B cell (primary cell): ENCODE measurements around the gene NRG4. TPM values are rescaled to one million over a fixed set of nuclear protein-coding genes. Genes with fewer than 3 reads are reported as not detected.

ENCODE experiments used
- ATAC-seq: fragments of 200-7000 bp; cut with Tn5 transposase; one replicate; pipeline ENCODE4 v1.10.0; 2021; ENCODE audit warnings: low read depth, mild to moderate bottlenecking, moderate number of reproducible peaks, moderate library complexity
- CTCF ChIA-PET: fragments of 350-600 bp; sonication (Branson Sonifier 250); formaldehyde crosslinking; loops from one replicate; lab custom pipeline; 2021; ENCODE audit warnings: antibody characterized with exemption, inconsistent platforms; lab: Charles Lee
- POLR2A ChIA-PET: fragments of 350-600 bp; sonication (Branson Sonifier 250); formaldehyde crosslinking; loops from one replicate; lab custom pipeline; 2021; ENCODE audit warnings: antibody characterized with exemption; lab: Charles Lee
- DNase-seq: peaks from one replicate; pipeline ENCODE4 v3.0.0; 2013
- H2AFZ ChIP-seq: 2 replicates; pipeline ENCODE4 v1.6.1; 2012; ENCODE audit warnings: mild to moderate bottlenecking, low read depth, low read length; ENCODE audit not compliant: insufficient read depth, poor library complexity, severe bottlenecking
- H3K27ac ChIP-seq, 2 donors: 1 replicate in 1 of 2; 2 replicates in 1 of 2; pipeline ENCODE4 v1.5.1; 2012 to 2013; ENCODE audit warnings: low read length in 2 of 2, mild to moderate bottlenecking in 2 of 2, moderate library complexity in 1 of 2
- H3K27me3 ChIP-seq, 4 experiments: fragments of 200-600 bp in 1 of 4; sonication (generic) in 1 of 4; replicated peaks in 1 of 4; 1 replicate in 2 of 4; 2 replicates in 2 of 4; pipeline versions ENCODE4 v1.6.1 to v1.7.0; 2013 to 2016; ENCODE audit warnings: low read length in 3 of 4, mild to moderate bottlenecking in 2 of 4, mixed read lengths in 1 of 4, moderate library complexity in 1 of 4; ENCODE audit not compliant: insufficient read depth in 4 of 4, control insufficient read depth in 3 of 4; ENCODE audit errors: control extremely low read depth in 1 of 4
- H3K36me3 ChIP-seq, 2 experiments: replicated peaks in 1 of 2; 1 replicate in 1 of 2; 2 replicates in 1 of 2; pipeline versions ENCODE4 v1.6.1 to v1.7.1; 2013; ENCODE audit warnings: low read length in 1 of 2; ENCODE audit not compliant: insufficient read depth in 2 of 2, control insufficient read depth in 1 of 2; ENCODE audit errors: control extremely low read depth in 1 of 2, extremely low read depth in 1 of 2
- H3K4me1 ChIP-seq, 2 donors: fragments of 200-600 bp in 1 of 2; sonication (generic) in 1 of 2; 1 replicate in 1 of 2; 2 replicates in 1 of 2; pipeline versions ENCODE4 v1.5.1 to v1.6.1; 2013 to 2017; ENCODE audit warnings: low read length in 2 of 2; ENCODE audit not compliant: control insufficient read depth in 2 of 2, insufficient read depth in 2 of 2
- H3K4me2 ChIP-seq: replicated peaks from 2 replicates; pipeline ENCODE3; 2012; ENCODE audit warnings: mild to moderate bottlenecking, low read depth, low read length; ENCODE audit not compliant: poor library complexity, severe bottlenecking
- H3K4me3 ChIP-seq, 5 experiments: fragments of 200-600 bp in 1 of 5; sonication (generic) in 1 of 5; 1 replicate in 3 of 5; 2 replicates in 2 of 5; pipeline versions ENCODE4 v1.5.1 to v1.7.0; 2011 to 2016; ENCODE audit warnings: low read length in 4 of 5, mild to moderate bottlenecking in 4 of 5, low read depth in 2 of 5, control low read depth in 1 of 5, moderate library complexity in 1 of 5; ENCODE audit not compliant: insufficient read depth in 1 of 5; ENCODE audit errors: control extremely low read depth in 1 of 5, extremely low read depth in 1 of 5
- H3K79me2 ChIP-seq: fragments of 200-600 bp; sonication (generic); one replicate; pipeline ENCODE4 v1.6.0; 2016; ENCODE audit warnings: low read length; ENCODE audit not compliant: control insufficient read depth, insufficient read depth
- H3K9ac ChIP-seq: fragments of 200-600 bp; sonication (generic); 2 replicates; pipeline ENCODE4 v1.6.1; 2017; ENCODE audit warnings: mild to moderate bottlenecking, low read length, moderate library complexity
- H3K9me3 ChIP-seq, 3 donors: one replicate each; pipeline versions ENCODE4 v1.6.1 to v1.7.1; 2013; ENCODE audit warnings: low read length in 2 of 3; ENCODE audit not compliant: control insufficient read depth in 2 of 3, insufficient read depth in 1 of 3; ENCODE audit errors: control extremely low read depth in 1 of 3
- H4K20me1 ChIP-seq: 2 replicates; pipeline ENCODE4 v1.6.0; 2012; ENCODE audit warnings: mild to moderate bottlenecking, low read length; ENCODE audit not compliant: insufficient read depth, control insufficient read depth, poor library complexity, severe bottlenecking
- H3K27ac Mint-ChIP-seq: one replicate; pipeline ENCODE4 v1.8.0; 2021; ENCODE audit warnings: mixed read lengths
- H3K27me3 Mint-ChIP-seq: one replicate; pipeline ENCODE4 v1.8.0; 2021; ENCODE audit warnings: mixed read lengths
- H3K4me1 Mint-ChIP-seq: one replicate; pipeline ENCODE4 v1.8.0; 2021; ENCODE audit warnings: mixed read lengths
- H3K4me3 Mint-ChIP-seq: one replicate; pipeline ENCODE4 v1.8.0; 2021; ENCODE audit warnings: mixed read lengths
- H3K9me3 Mint-ChIP-seq: one replicate; pipeline ENCODE4 v1.8.0; 2022; ENCODE audit warnings: mixed read lengths; ENCODE audit not compliant: insufficient read depth
- CTCF ChIP-seq: fragments of 200-600 bp; IDR thresholded peaks from one replicate; pipeline ENCODE4 v1.8.0; 2022; ENCODE audit warnings: antibody characterized with exemption, mild to moderate bottlenecking
- EZH2 ChIP-seq: IDR thresholded peaks from 2 replicates; pipeline ENCODE4 v1.6.1; 2012; ENCODE audit warnings: borderline replicate concordance, low read depth, mild to moderate bottlenecking, moderate library complexity, low read length; ENCODE audit not compliant: insufficient read depth, poor library complexity, severe bottlenecking
- WGBS: methylation state at CpG from one replicate; pipeline ENCODE4 v1.1.5; 2013; ENCODE audit warnings: missing lambda C conversion rate; ENCODE audit not compliant: insufficient coverage; 5-methylcytosine and 5-hydroxymethylcytosine counted together
- intact Hi-C: fragments of 100-400 bp; cut with micrococcal nuclease; formaldehyde crosslinking; loops from one replicate; pipeline ENCODE4 v1.10.0; 2022
- polyA plus RNA-seq: library from polyadenylated mRNA; depleted of rRNA; stranded (reverse); fragments of >200 nt; gene quantifications from 2 replicates; pipeline ENCODE4 v1.2.3, GENCODE V29; 2012
- total RNA-seq, 2 donors: library from RNA; stranded (reverse); fragments of 120-200 nt in 1 of 2; gene quantifications; 1 replicate in 1 of 2; 2 replicates in 1 of 2; pipeline versions ENCODE4 v1.2.3 to v1.2.4, GENCODE V29; 2013 to 2022

The NRG4 gene
- total and polyA plus RNA-seq, 2 donors (not counting 1 experiment from before 2014, with no cell fraction given) = 0.37 TPM; not detected in 1

- CTCF ChIA-PET = interaction anchor here (0.8 to 4.4 kb wide), 2 partner anchors 214 to 227 kb away, joined by 4 to 11 read pairs; no protein-coding TSS in a partner anchor
Measured at GRCh38 chr15:75924576-75924975, 87.6 kb downstream of the NRG4 start.

More at GRCh38 chr15:75924576-75924975, 87.6 kb downstream of the NRG4 start:
- no peaks in the 10 kb centered on the region for H3K27me3 ChIP-seq
- H3K9ac ChIP-seq = no peak overlapping the region
- Mint-ChIP-seq H3K9me3 (no peaks in the 10 kb centered on the region), H3K4me3 (no peak overlapping the region), H3K27ac (no peak overlapping the region), H3K27me3 (no peaks in the 10 kb centered on the region), H3K4me1 (peaks cover 42% of the 10 kb centered on the region)
- H3K4me1 ChIP-seq = peaks cover 9 to 15% of the 10 kb centered on the region in 2 donors
- no peak for TF ChIP-seq EZH2
- no peak for TF ChIP-seq CTCF
- POLR2A ChIA-PET = no interaction called here
- H4K20me1 ChIP-seq = peaks cover 25% of the 10 kb centered on the region
- 80% methylated on average over 1 of the region's 1 CpG for WGBS
- intact Hi-C loops = loop anchor here (10.0 kb wide), 1 partner anchor 200 kb away; a partner anchor contains a TSS
- no peak overlapping the region for H3K27ac ChIP-seq
- no peaks in the 10 kb centered on the region for H3K9me3 ChIP-seq
- no peak overlapping the region for H3K4me3 ChIP-seq
- peaks cover 0 to 5% of the 10 kb centered on the region in 2 experiments for H3K36me3 ChIP-seq
- H3K79me2 ChIP-seq = peaks cover 6% of the 10 kb centered on the region
- H3K4me2 ChIP-seq = no peak overlapping the region
- DNase-seq (no peak), ATAC-seq (no peak)
- no peak overlapping the region for H2AFZ ChIP-seq
